ELR (cell line): ENCODE measurements around the gene C2orf92.
"Not testable (repeated sequence)": the region's sequence is repeated elsewhere in the genome, so short reads cannot be mapped to it uniquely, and the experiment has no call there.

Experiments used
- DNase-seq: peaks from one replicate; pipeline ENCODE4 v3.0.0-alpha.2; 2015; ENCODE audit warnings: low read depth

Gene C2orf92

DNA sequence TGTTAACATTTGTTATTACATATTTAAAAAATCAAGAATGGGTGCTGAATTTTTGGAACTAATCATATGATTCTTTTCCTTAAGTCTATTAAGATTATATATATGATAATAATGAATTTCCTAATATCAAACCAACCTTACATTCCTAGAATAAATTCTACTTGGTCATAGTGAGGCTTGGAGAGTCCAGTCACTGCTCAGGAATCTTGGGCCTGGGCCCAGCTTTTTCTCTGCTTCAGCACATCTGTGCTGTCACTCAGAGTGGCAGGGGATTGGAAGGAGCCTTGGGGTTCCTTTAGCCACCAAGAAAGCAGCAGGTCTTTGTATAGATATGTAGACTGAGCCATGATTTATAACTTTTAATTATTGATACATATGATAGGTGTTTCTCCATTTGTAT is 24.0 kb downstream of the C2orf92 start:
- peak; percentile 54 for DNase-seq

DNA sequence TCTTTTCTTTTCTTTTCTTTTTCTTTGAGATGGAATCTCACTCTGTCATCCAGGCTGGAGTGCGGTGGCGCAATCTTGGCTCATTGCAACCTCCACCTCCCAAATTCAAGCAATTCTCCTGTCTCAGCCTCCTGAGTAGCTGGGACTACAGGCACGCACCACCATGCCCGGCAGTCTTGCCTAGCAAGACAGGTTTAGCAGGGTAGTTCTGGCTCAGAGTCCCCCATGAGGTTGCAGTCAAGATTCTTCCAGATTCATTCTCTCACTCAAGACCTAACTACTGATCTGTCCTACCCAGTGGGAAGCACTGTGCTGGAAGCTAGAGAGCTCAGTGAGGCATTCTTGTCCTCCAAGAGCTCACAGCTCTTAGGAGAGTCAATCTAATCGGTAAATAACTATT is 26.2 kb downstream of the C2orf92 start:
- no peak for DNase-seq

DNA sequence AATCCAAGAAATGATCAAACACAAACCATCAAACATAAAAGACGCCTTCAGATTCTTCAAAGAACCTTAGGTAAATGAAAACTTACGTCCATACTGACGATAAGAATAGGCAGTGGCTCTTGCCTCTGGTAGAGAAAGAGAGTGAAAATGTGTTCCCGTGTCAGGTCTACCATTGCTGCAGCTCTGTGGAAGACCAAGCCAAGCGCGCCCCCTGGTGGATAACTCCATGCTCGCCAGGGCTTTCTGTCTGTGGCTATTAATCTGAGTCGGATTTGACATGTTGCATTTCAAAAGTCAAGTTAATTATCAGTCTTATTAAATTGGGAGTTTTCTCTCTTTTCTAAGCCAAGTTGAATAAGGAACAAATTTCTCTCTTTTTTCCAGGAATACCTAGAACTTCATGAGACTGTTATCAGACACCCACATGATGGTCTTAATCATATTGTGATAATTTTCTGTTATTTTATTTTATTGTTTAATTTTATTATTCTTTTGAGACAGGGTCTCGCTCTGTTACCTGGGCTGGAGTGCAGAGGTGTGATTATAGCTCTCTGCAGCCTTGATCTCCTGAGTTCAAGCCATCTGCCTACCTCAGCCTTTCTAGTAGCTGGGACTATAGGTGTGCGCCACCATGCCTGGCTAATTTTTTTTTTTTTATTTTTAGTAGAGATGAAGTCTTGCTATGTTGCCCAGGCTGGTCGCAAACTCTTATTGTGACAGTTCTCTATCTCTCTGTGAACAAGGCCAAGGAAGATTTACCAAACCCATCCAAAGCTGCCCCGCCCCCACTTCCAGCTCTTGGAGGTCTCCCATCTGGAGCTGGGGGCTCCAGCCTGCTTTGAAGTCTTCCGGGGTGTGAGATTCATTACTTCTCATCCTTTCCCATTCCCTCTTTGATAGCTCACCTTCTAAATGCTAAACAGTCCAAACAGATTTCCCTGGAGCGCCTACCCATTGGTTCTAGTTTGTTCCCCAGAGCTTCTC is 28.0 kb downstream of the C2orf92 start:
- DNase-seq = peak; percentile 83

DNA sequence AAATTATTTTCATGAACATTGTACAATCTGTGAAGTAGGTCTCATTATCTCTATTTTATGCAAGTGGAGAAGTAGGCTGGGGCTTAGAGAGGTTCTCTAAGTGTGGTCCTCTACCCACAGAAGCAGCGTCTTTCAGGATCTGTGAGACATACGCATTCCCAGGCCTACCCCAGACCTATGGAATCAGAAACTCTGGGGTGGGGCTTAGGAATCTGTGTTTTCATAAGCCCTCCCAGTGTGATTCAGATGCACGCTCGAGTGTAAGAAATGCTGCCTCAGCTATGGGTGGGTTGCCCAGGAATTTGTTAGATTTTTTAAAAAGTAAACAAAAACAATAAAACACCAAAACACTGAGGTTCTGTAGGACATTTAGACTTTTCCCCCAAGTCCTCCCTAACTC is 29.0 kb downstream of the C2orf92 start:
- DNase-seq = no peak

DNA sequence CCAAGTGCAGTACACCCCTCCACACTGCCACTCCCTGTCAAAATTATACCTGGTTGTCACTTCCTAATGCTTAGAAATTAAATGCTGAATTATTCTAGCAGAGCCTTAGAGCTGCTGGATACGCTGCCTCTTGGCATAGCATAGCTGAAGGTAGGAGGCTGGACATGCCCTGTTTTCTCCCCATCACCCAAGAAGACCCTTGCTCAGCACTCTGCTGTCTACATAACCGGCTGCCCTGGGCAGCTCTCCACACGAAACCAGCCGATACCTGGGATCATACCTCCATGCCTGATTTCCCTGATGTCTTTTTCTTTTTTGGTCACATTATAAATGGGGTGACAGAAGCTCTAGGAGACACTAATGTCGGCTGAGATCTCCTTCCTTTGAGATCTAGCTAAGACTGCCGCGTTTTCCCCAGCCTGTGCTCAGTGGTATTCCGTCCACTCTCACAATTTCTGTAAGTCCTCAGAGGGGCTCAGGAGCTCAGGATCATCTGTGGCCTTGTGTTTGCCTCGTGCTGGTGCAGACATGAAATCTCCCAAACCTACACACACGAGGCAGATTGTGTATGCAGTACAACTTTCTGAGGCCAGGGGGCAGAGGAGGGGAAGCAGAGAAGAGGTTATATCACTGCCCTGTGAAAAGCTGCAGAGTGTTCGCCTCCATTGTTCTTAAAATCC is 30.4 kb downstream of the C2orf92 start:
- peak; percentile 68 for DNase-seq

DNA sequence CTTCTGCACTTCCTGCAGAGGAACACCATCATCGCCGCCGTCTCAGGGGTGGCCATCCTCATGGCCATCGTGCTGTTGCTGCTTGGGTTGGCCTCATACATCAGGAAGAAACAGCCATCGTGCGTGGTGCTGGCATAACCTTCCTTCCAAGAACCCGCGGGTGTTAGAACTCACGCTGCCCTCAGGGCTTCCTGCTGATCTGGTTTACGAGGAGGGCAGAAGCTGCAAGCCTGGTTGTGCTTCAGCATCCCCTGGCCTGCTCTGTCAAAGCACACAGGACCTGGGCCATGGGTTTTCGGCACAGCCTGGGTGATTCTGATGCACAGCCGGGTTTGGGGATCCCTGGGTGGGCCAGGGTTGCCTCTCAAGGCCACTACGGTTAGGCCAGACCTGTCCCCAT is 31.7 kb downstream of the C2orf92 start:
- DNase-seq = no peak

DNA sequence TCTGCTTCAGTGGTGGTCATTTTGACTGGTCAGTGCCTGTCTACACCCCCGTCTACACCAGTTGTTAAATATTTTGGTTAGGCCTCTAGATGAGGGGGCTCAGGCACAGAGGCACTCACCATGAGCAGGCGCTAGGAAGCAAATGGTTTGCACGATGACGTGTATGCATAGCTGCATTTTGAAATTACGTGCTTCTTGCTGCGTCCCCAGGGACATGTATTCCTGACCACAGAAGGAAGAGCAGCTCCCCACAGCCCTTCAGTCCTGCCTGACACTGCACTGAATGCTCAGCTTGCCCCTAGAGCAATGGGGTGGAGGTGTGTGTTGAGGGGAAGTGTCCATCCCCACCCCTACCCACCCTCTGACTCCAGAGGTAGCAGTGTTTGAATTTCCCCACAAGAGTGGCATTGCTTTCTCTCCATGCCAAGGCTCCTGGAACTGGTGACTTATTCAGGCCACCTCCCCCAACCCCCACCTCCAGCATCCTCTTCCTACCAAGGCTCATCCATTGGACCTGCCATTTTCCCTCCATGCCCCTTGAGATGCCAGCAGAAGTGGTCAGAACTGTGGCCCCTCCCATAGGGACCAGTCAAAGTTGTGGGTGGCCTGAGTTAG is 32.4 kb downstream of the C2orf92 start:
- DNase-seq = no peak

DNA sequence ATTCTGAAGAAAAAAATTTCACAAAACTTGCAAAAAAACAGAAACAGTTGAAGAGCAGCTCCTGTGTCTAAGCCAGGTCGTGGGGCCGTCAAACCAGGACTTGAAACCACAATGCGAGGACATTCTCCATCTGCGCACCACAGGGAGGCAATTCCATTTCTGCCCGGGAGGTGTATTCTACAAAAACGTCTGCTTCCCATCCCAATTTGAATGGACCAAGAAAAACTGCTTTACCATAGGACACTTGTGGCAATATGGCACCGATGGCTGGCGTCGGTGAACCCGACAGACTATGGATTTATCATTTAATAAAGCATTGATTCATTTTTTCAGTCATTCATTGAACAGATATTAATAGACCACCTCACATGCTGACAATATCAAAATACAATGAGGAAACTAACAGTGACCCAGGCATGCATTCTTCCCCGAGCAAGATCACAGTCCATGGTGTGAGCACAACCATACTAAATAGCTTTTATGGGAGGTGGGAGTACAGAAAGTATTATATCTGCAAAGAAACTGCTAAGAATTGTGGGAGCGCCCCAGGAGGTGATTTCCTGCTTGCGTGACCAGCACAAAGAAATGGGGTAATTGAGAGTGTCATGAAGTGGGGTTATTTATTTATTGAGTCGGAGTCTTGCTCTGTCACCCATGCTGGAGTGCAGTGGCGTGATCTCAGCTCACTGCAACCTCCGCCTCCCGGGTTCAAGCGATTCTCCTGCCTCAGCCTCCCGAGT is 33.4 kb downstream of the C2orf92 start:
- DNase-seq = no peak

DNA sequence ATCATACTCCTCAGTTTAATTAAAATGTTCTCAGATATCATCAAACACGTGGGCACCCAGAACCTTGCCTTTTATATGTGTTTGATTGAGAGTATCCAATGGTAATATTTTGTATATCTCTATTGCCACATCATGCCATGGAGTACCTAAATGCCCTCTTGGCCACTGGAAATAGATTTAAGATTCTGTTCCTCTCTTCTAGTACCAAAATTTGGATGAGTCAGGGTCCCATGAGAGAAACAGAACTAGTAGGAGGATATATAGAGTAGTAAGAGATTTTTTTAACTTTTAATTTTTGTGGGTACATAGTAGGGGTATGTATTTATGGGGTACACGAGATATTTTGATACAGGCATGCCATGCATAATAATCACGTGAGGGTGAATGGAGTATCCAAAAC is 34.2 kb downstream of the C2orf92 start:
- no peak for DNase-seq

DNA sequence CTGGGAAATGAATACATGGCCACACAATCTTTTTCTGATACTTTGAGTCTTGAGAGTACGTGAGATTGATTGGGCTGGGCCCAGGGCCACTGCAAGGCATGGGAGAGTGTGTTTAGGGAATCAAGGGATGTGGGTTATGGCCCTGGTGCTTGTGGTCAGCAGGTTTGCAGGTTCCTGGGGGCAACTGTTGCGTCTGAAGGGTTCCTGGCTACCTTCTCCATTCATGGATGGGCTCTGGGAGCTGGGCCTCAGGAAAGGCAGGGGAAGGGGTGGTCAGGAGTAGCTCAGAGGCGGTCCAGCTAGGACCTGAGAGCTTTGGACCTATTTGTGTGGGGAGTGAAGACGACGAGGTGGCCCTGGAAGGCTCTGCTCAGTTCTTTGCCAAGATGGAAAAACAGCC is 35.5 kb downstream of the C2orf92 start:
- no peak for DNase-seq

DNA sequence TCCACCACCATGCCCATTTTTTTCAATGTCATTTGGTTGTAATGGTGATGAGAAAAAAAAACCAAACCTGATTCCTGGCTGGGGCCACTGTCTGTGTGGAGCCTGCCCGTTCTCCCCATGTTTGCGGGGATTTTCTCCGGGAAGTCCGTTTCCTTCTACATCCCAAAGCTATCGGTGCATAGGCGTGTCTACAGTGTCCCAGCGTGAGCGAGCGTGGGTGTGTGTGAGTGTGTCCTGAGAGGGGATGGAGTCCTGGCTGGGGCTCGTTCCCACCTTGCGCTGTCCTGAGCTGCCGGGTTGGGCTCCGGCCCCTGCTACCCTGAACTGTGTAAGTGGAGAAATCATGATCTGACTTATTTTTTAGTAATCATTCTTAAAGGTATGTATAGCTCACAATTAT is 36.6 kb downstream of the C2orf92 start:
- DNase-seq = no peak

DNA sequence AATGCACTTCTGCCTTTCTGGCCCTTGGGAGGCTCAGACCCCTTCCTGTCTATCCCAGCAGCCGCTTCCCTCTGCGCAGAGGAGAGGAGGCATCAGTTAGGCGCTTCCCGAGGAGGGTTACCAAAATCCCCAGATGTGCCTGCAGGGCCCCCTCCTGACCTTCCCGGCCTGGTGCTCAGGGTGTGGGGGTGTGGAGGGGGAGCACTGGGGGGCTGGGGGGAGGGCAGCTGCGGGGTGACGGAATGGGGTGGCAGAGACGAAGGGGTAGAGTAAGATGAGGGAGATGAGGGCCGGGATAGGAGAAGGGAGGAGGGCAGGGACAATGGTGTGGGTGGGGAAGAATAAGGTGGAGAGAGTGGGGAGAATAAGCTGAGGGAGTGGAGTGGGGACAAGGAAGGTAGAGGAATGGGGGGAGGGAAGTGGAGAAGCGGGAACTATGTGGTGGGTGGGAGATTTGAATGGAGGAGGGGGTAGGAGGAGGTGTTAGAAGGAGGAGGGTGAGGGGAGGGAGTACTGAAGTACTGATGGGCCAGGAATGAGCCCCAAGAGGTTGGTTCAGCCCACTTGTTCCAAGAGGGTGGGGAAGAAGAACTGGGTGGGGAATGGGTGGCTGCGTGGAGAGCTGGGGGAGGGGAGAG is 37.3 kb downstream of the C2orf92 start:
- no peak for DNase-seq

DNA sequence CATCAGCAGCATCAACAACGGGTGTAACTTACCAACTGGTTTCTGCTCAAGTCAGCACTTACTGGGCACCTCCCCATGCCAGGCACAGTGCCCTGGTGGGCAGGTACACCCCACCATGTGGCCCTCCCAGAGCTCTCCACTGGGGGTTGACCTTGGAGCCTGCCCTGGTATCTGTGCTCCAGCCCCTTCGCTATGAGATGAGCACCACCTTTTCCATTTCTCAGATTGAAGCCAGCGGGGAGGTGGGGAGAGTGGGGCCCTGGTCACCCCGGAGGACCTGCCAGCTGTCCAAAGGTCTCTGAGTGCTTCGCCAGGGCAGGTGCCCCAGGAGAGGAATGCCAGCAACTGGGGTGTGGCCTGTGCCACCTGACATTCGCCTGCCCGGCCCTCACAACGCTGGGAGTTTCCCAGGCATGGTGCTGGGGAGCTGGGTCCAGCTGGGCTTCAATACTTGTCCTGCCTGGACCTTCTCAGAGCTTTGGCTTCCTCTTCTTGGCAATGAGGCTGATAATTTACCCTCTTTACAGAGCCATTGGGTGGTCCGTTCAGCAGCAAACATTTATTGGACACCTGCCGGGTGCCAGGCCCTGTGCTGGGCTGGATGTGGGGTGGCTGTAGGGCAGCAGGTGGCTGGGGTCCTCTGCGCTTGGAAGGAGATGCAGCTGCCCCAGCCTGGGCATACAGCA is 38.0 kb downstream of the C2orf92 start:
- no peak for DNase-seq

DNA sequence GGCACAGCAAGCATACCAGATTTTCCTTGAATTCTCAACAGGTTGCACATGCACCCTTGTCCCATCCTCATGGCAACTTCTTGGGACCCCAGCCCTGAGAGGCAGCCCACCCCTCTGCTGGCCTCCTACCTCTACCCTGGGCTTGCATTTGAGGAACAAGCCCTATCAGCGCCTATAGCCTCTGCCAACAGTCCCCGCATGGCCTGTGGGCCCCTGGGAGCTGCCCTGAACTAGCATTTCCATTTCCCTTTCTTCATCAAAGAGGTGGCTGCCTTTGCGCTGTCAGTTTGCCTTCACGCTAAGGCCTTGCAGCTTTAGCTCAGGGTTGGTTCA is 38.5 kb downstream of the C2orf92 start:
- no peak for DNase-seq

DNA sequence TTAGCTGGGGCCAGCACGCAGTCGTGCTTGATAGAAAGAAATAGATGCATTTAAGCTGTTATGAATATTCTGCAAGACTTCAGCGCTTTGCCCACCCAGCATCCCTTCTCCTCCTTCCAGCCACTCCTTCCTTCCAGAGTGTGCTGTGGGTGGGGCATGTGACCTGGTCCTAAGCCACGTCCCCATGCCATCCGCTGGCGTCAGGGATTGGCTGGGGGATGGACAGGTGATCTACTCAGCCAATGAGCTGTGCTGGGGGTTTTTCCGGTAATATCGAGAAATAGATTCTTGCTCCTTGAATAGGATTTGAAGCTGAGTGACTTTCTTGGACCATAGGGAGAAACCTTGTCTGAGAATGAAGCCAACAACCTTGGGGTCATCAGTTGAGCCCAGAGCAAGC is 39.1 kb downstream of the C2orf92 start:
- DNase-seq = no peak

DNA sequence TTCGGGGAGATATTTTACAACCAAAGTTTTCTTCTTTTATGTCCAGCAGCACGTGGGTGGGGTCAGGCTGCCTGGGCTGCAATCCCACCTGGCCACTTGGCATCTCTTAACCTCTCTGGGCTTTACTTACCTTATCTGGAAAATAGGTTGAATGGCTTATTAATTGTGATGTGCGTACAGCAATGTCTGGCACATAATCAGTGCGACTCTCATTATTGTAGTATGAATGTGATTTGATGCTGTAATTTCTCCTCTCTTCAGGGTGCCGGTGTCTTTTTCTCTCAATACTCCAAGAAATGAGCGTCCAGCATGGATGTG is 41.8 kb downstream of the C2orf92 start:
- DNase-seq = no peak

DNA sequence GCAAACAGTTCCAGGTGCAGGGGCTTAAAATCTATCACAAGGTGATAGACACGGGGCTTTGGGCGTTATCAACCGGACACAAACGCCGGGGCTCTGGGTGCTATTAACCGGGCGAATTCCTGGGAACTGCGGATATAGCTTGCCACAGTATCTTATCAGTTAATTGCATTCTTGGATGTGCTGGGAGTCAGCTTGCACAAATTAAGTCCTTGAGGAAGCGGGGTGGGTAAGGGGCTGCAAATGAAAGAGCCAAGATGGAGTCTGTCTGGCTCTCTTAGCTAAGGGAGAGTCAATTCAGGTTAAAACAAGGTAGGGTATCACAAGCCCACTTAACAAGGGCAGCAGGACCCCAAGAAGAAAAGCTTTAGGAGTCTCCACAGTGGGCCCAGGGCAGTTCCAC is 42.7 kb downstream of the C2orf92 start:
- DNase-seq = not testable (repeated sequence)

DNA sequence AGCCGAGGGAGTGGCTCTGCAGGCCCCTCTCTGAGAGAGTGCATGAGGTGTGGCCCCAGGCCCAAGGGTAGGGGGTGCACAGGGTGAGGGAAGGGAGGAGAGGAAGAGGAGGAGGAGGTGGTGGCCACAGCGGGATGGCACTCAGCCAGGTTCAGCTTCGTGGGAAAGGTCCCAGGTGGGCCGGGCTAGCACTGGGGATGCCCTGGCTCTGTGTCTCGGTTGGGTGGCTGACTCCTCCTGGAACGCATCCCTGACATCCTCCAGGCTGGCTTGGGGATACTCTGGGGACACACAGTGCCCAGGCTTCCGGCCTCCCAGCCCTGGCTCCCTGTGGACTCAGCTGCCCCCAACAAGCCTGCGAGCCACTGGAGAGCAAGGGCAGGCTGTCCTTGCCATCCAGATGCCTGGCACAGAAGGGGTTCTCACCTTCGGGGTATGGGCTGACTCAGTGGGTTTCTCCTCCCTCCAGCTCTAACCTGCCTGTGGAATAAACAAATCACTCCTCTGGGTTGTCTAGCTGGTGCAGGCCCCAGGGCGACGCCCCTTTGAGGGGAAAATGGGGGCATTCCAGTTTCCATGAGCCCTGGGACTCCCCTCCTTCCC is 43.3 kb downstream of the C2orf92 start:
- DNase-seq = no peak

DNA sequence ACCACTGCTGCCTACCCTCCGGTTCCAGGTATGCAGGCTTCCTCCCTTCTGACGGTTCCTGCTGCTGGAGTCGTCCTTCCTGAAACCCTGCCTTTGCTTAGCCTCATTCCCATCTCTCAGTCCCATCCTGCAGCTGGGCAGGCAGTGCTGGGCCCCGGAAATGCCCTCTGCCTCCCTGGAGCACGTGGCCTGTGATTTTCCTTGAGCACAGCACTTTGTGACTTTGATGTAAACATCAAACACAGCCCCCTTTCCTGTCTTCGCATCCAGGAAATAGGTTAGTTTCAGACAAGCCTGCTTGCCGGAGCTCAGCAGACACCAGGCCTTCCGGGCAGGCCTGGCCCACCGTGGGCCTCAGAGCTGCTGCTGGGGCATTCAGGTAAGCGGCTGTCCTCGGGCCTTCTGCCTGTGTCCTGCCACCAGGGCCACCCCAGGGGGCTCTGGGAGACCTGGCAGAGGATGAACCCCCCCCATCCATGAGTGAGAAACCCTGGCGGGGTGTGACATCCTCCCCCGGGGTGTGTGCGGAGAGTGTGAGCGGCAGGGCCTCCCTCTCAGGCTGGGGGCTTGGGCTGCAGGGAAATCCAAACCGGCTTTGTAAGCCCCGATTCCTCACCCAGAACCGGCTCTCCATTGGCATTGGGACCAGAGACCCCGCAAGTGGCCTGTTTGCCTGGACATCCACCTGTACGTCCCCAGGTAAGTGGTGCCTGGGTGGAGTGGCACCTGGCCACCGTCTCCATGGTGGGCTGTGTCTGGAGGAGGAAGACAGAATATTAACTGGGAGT is 44.0 kb downstream of the C2orf92 start, which contains the start of gene ZAP70:
Gene ZAP70, plus strand, starts transcription at position 281 of the 788 bp plus-strand sequence. CDS start 10,461 bp downstream, outside the sequence.
- DNase-seq = no peak
